Measurements from ENCODE around the gene GPATCH1. TPM values are rescaled to one million over a fixed set of nuclear protein-coding genes. Genes with fewer than 3 reads are reported as not detected.

Gene GPATCH1
- total RNA-seq, 4 donors from 2014 or later = 5.4 to 8.9 (median 7.3) TPM

- no peaks in the 10 kb centered on the region for H3K36me3 ChIP-seq
- no peaks in the 10 kb centered on the region for H3K27me3 ChIP-seq
- H3K27ac ChIP-seq (replicated peaks in 1 of 4) = peak overlapping the region in 2 of 4 donors; percentile 88 to 95
- WGBS = 91% methylated on average over 10 of the region's 10 CpGs
- TF ChIP-seq EP300 (IDR thresholded peaks at IDR 0.05) (no peak), POLR2A (IDR thresholded peaks at IDR 0.05; ENCODE audit: low read depth) (no peak), CTCF (IDR thresholded peaks at IDR 0.05) (no peak), POLR2AphosphoS5 (IDR thresholded peaks at IDR 0.05) (no peak)
- no peaks in the 10 kb centered on the region for H3K9me3 ChIP-seq
- intact Hi-C loops (cut with DNase I) = loop anchor here (5.0 kb wide), 2 partner anchors 127 to 197 kb away; partner anchors contain the start of genes CEBPA and CEBPG
- no peak for DNase-seq (ENCODE audit: extremely low spot score)
- peaks cover 24 to 46% (median 32%) of the 10 kb centered on the region in 4 donors for H3K4me1 ChIP-seq
- H3K4me3 ChIP-seq = peak overlapping the region in 1 of 4 donors; percentile 76
Measured at GRCh38 chr19:33175156-33175782, 94.3 kb downstream of the GPATCH1 start.

- no peaks in the 10 kb centered on the region for H3K36me3 ChIP-seq
- H3K27me3 ChIP-seq = no peaks in the 10 kb centered on the region
- no peak for DNase-seq (ENCODE audit: extremely low spot score)
- whole genome bisulfite sequencing = 15% methylated on average over 12 of the region's 25 CpGs
- H3K9me3 ChIP-seq = no peaks in the 10 kb centered on the region
- H3K4me1 ChIP-seq = peaks cover 24 to 46% (median 32%) of the 10 kb centered on the region in 4 donors
- intact Hi-C loops (cut with DNase I) = loop anchor here (5.0 kb wide), 2 partner anchors 126 to 196 kb away; partner anchors contain the start of genes CEBPA and CEBPG
- H3K4me3 ChIP-seq = peak overlapping the region; percentile 70 to 96 (median 82)
- peak overlapping the region; percentile 88 to 96 (median 92) for H3K27ac ChIP-seq (replicated peaks in 1 of 4)
- no peak for TF ChIP-seq EP300 (IDR thresholded peaks at IDR 0.05)
- TF ChIP-seq CTCF (IDR thresholded peaks at IDR 0.05) = no peak
Measured at GRCh38 chr19:33175886-33176669, 95.1 kb downstream of the GPATCH1 start.

GRCh38 chr19:33176670-33177416 is 95.9 kb downstream of the GPATCH1 start:
- Histone ChIP-seq H3K4me1 (peaks cover 24 to 46% (median 32%) of the 10 kb centered on the region in 4 donors), H3K36me3 (no peaks in the 10 kb centered on the region), H3K9me3 (no peaks in the 10 kb centered on the region), H3K4me3 (peak overlapping the region; percentile 70 to 96 (median 82)), H3K27ac (replicated peaks in 1 of 4) (peak overlapping the region; percentile 88 to 96 (median 92)), H3K27me3 (no peaks in the 10 kb centered on the region)
- DNase-seq (ENCODE audit: extremely low spot score) = peak; percentile 100
- WGBS = 0% methylated on average over 16 of the region's 65 CpGs
- intact Hi-C loops (cut with DNase I) = loop anchor here (5.0 kb wide), 2 partner anchors 125 to 195 kb away; partner anchors contain the start of genes CEBPA and CEBPG
- peak in 2 of 3 experiments; percentile 4 to 44 for TF ChIP-seq CTCF (IDR thresholded peaks at IDR 0.05)
- no peak for TF ChIP-seq EP300 (IDR thresholded peaks at IDR 0.05)
- peak; percentile 94 to 97 for TF ChIP-seq POLR2AphosphoS5 (IDR thresholded peaks at IDR 0.05)
- peak; percentile 29 for TF ChIP-seq POLR2A (IDR thresholded peaks at IDR 0.05; ENCODE audit: low read depth)

DNA sequence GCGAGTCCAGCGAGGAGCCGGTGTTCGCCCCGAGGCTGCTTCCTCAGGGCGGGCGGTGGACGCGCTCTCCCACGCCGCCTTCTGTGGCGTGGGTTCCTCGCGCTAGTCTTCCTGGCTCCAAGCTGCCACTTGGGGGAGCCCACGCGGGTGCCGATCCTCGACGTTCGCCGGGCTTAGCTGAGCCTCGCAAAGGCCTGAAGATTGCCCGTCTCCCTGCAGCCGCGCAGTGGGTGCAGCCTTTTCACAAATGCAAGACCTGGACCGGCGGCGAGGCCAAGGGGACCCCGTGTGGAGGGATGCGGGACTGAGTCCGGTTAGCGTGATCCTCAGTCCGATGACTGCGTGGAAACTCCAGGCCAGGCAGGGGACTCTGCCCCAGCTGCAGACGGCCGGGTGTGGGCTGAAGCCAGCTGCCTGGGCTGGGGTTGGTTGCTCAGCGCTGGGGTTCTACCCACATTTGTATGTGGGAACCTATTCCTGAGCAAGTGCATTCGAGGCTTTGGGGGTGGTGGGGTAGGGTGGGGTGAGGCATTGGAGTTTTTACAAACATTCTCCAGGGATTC is 96.5 kb downstream of the GPATCH1 start:
- no peak for TF ChIP-seq POLR2AphosphoS5 (IDR thresholded peaks at IDR 0.05)
- TF ChIP-seq EP300 (IDR thresholded peaks at IDR 0.05) = no peak
- no peak for TF ChIP-seq POLR2A (IDR thresholded peaks at IDR 0.05; ENCODE audit: low read depth)
- peak in 2 of 3 experiments; percentile 46 to 55 for TF ChIP-seq CTCF (IDR thresholded peaks at IDR 0.05)
- intact Hi-C loops (cut with DNase I) = loop anchor here (5.0 kb wide), 2 partner anchors 125 to 195 kb away; partner anchors contain the start of genes CEBPA and CEBPG
- no peaks in the 10 kb centered on the region for H3K27me3 ChIP-seq
- H3K27ac ChIP-seq (replicated peaks in 1 of 4) = peak overlapping the region; percentile 88 to 96 (median 92)
- H3K9me3 ChIP-seq = no peaks in the 10 kb centered on the region
- peaks cover 24 to 46% (median 32%) of the 10 kb centered on the region in 4 donors for H3K4me1 ChIP-seq
- WGBS = no CpG with 5 or more reads among the region's 38 CpGs
- no peaks in the 10 kb centered on the region for H3K36me3 ChIP-seq
- DNase-seq (ENCODE audit: extremely low spot score) = no peak
- H3K4me3 ChIP-seq = peak overlapping the region; percentile 70 to 96 (median 82)
